Fibroblast of mammary gland (primary cell): ENCODE data around the gene CHRM2.
"Not testable (repeated sequence)": the region's sequence is repeated elsewhere in the genome, so short reads cannot be mapped to it uniquely, and the experiment has no call there.

Source experiments
- DNase-seq: peaks from one replicate; pipeline ENCODE4 v3.0.0-alpha.2; 2010; ENCODE audit warnings: low read depth
- H3K4me3 ChIP-seq: 2 replicates; pipeline ENCODE4 v1.5.1; 2011; ENCODE audit warnings: low read depth, mild to moderate bottlenecking, low read length, moderate library complexity; ENCODE audit not compliant: control insufficient read depth
- TF ChIP-seq, protein P1 (sequence below): conservative IDR thresholded peaks from 2 replicates; pipeline ENCODE4 v1.5.1; 2011; ENCODE audit warnings: low read depth, low read length, inconsistent platforms; ENCODE audit not compliant: control insufficient read depth, insufficient read depth

CHRM2 gene

GRCh38 chr7:136868496-136869000 is at the start of gene CHRM2:
CHRM2 (plus strand) TSS chr7:136868652; CDS start chr7:137014866, 146,214 bp downstream.
- TF ChIP-seq, protein P1, sequence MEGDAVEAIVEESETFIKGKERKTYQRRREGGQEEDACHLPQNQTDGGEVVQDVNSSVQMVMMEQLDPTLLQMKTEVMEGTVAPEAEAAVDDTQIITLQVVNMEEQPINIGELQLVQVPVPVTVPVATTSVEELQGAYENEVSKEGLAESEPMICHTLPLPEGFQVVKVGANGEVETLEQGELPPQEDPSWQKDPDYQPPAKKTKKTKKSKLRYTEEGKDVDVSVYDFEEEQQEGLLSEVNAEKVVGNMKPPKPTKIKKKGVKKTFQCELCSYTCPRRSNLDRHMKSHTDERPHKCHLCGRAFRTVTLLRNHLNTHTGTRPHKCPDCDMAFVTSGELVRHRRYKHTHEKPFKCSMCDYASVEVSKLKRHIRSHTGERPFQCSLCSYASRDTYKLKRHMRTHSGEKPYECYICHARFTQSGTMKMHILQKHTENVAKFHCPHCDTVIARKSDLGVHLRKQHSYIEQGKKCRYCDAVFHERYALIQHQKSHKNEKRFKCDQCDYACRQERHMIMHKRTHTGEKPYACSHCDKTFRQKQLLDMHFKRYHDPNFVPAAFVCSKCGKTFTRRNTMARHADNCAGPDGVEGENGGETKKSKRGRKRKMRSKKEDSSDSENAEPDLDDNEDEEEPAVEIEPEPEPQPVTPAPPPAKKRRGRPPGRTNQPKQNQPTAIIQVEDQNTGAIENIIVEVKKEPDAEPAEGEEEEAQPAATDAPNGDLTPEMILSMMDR = no peak
- H3K4me3 ChIP-seq = no peak within 1 kb of the TSS
- peak; percentile 14 for DNase-seq

- not testable (repeated sequence) for H3K4me3 ChIP-seq
Measured at GRCh38 chr7:136831398-136831797, 37.1 kb upstream of the CHRM2 start.

DNA sequence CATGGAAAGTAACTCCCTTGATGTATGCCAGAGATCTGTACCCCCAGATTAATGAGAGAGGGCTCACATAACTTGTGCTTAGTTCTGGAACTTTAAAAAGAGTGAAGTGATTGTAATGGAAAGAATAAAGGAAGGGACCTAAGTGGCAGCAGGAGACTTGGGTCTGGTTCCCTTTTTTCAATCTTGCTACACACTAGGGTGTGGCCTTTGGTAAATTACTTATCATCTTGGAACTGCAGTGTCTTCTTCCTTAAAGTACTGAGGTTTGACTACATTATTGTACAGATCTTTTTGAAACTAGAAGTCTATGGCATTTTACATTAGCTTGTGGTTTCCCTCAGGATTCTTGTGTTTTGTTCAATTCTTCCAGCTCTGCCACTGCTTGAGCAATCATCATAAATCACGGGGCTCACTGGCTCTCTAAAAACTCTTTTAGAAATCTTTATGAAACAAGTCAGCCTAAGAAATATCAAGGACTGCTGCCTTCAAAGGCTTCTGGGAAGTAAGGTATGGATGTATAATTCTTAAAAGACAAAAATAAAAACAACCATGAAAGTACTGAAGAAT is 22.5 kb upstream of the CHRM2 start:
- TF ChIP-seq, protein P1 = no peak
- no peak for DNase-seq
- no peak overlapping the region for H3K4me3 ChIP-seq

More at GRCh38 chr7:136831398-136831797, 37.1 kb upstream of the CHRM2 start:
- not testable (repeated sequence) for DNase-seq

DNA sequence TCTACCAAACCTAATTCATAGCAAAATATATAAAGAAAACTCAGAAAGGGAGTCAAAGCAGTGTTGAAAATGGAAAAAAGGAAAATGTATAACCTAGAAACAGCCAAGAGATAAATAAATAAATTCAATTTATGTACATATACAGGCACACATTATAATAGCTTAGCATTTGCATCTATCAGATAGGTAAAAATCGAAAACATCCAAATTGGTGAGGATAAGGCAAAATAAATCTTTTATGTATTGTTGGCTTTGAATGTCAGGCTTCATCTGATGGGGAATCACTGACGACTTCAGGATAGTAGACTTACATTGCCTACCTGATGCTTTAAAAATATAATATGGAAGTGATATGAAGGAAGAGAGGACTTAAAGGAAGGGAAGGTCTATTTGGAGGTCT is 20.6 kb upstream of the CHRM2 start:
- no peak for DNase-seq
- H3K4me3 ChIP-seq = no peak overlapping the region
- TF ChIP-seq, protein P1 = no peak

DNA sequence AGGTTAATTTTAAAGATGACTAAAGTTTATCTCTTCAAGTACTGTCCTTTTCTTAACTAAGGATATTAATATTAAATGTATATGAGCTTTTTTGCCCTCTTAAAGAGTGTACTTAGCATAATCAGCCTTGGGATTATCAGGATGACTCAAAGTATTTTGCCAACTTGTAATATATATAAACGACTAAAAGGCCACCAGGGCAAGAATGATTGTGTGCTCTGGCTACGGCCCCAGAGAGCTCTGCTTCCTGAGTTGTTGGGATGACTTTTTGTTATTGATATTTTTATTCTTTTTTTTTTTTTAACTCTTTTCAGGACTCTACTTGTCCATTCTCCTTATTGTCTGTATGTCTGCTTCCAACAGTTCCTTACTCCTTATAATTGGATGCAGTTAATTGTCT is 14.8 kb upstream of the CHRM2 start:
- H3K4me3 ChIP-seq = no peak overlapping the region
- TF ChIP-seq, protein P1 = no peak
- no peak for DNase-seq

DNA sequence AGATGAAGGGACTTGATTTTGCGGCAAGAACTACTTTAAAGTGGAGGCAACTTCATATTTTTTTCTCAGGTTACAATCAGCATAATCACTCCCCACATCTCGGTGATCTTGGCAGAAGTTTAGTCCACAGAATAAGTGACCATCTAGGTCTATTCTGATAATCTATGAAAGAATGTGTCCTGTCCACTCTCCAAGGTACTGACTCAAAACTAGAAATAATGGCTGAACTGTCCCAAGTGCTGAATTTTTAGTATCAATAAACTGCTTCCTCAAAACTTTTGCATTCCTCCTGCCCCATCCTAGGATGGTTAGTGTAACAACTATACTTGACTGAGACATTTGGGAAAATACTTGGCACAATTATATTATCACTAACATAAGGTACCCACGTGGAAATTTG is 10.9 kb upstream of the CHRM2 start:
- peak; percentile 15 for DNase-seq
- no peak overlapping the region for H3K4me3 ChIP-seq
- TF ChIP-seq, protein P1 = no peak

GRCh38 chr7:136859803-136860202 is 8.6 kb upstream of the CHRM2 start:
- DNase-seq = no peak
- TF ChIP-seq, protein P1 = no peak
- H3K4me3 ChIP-seq = no peak overlapping the region
